GM21423 (cell line): ENCODE data around the gene SLC22A16.

ENCODE experiments used
- ATAC-seq: cut with Tn5 transposase; IDR thresholded peaks from one replicate; pipeline ENCODE4 v1.9.1; 2021; ENCODE audit warnings: mild to moderate bottlenecking, moderate library complexity; ENCODE audit not compliant: unreplicated experiment

Gene SLC22A16

GRCh38 chr6:110412360-110412759 is 64.1 kb downstream of the SLC22A16 start:
- ATAC-seq, result no peak

- no peak for ATAC-seq
Observed at GRCh38 chr6:110410511-110410910, 65.9 kb downstream of the SLC22A16 start.

- no peak for ATAC-seq
Observed at GRCh38 chr6:110409794-110410193, 66.6 kb downstream of the SLC22A16 start.

GRCh38 chr6:110408901-110409300 is 67.5 kb downstream of the SLC22A16 start:
- no peak for ATAC-seq

- no peak for ATAC-seq
Observed at GRCh38 chr6:110404607-110405006, 71.8 kb downstream of the SLC22A16 start.

GRCh38 chr6:110401585-110402176 is 74.7 kb downstream of the SLC22A16 start:
- ATAC-seq, result no peak

GRCh38 chr6:110400208-110400607 is 76.2 kb downstream of the SLC22A16 start:
- no peak for ATAC-seq

GRCh38 chr6:110399219-110400071 is 77.0 kb downstream of the SLC22A16 start:
- no peak for ATAC-seq

GRCh38 chr6:110398778-110399177 is 77.6 kb downstream of the SLC22A16 start:
- no peak for ATAC-seq

GRCh38 chr6:110395221-110395620 is 81.2 kb downstream of the SLC22A16 start:
- ATAC-seq, result no peak

GRCh38 chr6:110394409-110394808 is 82.0 kb downstream of the SLC22A16 start:
- no peak for ATAC-seq

GRCh38 chr6:110392727-110393126 is 83.7 kb downstream of the SLC22A16 start:
- no peak for ATAC-seq

GRCh38 chr6:110390404-110390803 is 86.0 kb downstream of the SLC22A16 start:
- no peak for ATAC-seq

GRCh38 chr6:110389689-110390382 is 86.6 kb downstream of the SLC22A16 start:
- no peak for ATAC-seq

- no peak for ATAC-seq
Observed at GRCh38 chr6:110387986-110388385, 88.4 kb downstream of the SLC22A16 start.

- no peak for ATAC-seq
Observed at GRCh38 chr6:110385458-110385863, 91.0 kb downstream of the SLC22A16 start.

GRCh38 chr6:110378552-110378951 is 97.9 kb downstream of the SLC22A16 start:
- ATAC-seq, result no peak
